GM21528 (cell line): Measurements from ENCODE around the gene AP3D1.

Experiments
- ATAC-seq: cut with Tn5 transposase; IDR thresholded peaks from one replicate; pipeline ENCODE4 v1.9.1; 2021; ENCODE audit warnings: mild to moderate bottlenecking, moderate library complexity; ENCODE audit not compliant: unreplicated experiment, low FRiP score

AP3D1 gene

DNA sequence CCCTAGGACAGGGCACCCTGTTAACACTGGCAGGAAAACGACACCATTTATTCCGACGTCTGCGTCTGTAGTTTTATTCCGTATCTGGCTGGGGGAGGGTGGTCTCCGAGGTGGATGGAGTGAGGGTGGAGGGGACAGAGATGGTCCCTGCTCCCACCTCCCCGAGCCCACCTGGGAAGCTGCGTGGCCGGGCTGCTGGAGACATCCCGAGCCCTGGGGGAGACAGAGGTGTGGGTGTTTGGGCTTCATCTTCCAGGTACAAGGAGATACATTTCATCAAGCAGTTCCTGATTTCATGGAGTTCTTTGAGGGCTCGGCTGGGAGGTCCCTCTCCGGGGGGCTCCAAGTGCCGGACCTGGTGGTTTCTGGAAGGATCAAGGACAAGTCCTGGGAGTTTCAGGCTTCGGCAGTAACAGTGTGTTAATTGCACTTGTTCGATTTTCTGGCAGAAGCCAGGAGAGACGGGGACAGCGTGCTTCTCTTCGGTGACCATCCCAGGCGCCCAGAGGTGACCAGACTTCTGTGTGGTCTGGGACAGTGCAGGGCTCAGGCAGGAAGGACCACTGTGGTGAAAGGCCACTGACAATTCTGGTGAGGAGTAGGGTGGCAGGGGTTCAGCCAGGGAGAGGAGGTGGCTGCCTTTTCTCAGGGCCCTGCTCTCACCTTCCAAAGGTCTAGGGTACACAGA lies 80.2 kb downstream of the AP3D1 start:
- no peak for ATAC-seq

DNA sequence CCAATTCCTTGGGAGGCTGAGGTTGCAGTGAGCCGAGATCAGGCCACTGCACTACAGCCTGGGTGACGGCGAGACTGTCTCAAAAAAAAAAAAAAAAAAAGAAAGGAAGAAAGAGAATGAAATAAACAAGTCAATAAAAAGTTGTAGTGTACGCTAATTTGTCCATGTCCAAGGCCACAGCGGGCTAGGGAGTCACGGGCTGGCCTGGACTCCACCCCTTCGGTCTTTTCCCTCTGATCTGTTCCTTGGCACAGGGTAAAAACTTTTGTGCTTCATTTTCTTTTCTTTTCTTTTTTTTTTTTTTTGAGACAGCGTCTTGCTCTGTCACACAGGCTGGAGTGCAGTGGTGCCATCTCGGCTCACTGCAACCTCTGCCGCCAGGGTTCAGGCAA lies 80.9 kb downstream of the AP3D1 start:
- no peak for ATAC-seq

DNA sequence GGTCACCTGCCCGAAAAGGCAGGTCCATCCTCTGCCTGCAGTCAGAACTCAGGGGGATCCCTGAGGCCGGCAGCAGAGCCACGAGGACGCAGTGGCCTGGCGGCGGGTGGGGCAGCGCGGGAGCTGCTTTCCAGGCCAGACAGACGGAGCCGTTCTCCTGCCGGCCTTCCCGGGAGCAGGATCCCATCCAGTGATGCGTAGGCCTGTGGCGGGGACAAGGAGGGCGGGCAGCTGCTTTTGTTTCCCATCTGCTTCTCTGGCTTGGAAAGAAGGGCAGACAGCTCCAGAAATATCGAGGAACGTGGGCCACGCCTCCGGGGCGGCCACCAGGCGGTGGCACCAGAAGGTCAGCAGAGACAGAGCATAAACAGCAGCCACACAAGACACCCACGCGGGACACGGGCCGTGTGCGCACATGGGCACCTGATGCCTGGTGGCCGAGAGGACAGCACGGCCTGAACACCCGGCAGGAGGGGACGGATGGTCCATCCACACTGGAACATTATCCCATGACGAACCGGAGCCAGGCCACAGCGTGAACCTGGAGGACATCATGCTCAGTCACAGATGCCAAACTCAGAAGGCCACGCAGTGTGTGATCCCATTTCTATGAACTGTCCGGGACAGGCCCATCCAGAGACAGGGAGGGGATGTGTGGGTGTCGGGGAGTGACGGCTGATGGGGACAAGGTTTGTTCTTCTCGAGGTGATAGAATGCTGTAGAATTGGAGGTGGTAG lies 86.4 kb downstream of the AP3D1 start:
- ATAC-seq, result no peak

DNA sequence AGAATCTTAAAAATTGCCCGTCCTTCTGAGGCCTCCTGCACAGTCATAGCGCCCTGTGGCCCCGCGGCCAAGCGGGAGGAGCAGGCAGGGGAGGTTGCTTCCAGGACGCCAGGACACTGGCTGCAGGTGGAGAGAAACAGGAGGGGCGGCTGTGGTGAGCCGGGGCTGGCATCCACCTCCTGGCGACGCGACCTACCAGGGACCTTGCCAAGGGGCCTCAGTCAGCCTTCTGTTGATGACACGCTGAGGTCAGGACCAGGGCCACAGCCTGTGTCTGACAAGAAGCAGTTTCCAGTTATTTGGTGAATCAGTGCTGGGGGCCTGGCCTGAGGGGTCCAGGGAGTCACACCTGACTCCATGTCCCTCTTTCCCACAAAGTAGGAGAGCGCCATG lies 87.0 kb downstream of the AP3D1 start:
- ATAC-seq, result no peak

DNA sequence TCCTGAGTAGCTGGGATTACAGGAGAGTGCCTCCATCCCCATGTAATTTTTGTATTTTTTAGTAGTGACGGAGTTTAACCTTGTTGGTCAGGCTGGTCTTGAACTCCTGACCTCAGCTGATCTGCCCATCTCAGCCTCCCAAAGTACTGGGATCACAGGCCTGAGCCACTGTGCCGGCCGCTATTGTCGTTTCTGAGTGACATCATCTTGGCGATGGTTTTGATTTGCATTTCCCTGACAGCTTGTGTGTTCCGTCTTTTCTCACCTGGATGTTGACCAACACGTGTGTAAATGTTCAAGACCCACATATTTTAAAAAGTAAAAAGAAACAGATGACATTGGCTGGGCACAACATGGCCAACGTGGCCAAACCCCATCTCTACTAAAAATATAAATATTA lies 87.5 kb downstream of the AP3D1 start:
- no peak for ATAC-seq

DNA sequence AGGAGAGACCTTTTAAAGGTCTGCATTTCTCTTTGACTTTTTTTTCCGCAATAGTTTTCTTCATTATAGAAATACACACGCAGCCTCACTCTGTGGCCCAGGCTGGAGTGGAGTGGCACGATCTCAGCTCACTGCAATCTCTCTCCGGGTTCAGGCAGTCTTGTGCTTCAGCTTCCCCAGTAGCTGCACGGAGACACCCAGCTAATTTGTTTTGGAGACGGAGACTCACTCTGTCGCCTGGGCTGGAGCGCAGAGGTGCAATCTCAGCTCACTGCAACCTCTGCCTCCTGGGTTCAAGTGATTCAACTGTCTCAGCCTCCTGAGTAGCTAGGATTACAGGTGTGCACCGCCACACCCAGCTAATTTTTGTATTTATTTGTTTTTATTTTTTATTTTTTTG lies 88.6 kb downstream of the AP3D1 start:
- ATAC-seq, result no peak

DNA sequence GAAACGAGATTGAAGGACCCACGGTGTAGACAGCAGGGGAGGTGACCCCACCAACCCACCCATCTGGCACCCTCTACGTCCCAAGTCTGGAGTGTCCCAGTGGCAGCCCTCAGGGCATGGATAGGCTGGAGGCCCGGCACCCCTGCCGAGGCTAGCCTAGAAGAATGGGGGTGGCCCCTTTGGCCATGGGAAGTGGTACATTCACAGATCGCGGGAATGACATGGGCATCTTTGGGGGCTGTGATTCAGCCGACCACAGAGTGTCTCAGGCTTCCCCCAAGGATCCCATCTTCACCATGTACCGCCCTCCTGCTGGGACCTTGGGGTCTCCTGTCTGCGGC lies 89.0 kb downstream of the AP3D1 start:
- ATAC-seq, result no peak

DNA sequence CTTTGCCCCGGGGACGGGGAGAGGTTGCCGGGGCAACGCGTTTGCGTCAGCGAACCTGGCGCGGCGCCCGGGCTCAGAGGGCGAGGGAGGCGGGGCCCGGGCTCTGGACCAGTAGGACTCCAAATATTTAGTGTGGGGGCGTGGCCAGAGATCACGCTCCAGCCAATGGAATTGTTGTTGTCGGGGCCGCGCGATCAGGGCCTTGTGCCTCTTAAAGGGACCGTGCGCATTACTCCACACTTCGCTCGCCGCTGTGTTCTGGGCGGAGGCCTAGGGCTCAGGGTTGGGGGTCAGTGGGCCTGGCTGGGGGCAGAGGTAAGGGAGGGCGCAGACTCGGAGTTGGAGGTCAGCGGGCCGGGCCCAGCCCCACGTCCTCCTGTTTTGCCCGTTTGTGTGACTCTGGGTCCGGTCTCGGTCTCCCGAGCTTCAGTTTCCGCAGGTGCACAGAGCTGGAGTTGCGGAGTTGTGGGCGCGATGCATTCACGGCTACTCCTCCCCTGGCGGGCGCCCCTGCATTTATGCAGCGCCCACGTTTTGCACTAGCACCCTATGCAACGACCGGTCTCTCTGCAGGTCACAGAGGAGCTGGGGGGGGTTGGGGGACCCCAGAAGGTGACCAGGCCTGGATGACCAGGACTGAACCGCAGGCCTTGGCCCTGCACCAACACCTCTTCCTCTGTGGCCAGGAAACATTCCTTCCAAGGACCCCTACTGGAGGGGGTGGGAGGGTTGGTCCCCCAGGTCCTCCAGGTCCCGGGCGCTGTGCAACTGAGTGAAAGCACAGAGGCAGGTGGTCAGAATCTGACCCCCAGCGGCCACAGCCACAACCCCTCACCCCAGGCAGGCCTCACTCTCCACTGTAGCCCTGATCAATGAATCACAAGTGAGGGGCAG lies 89.6 kb downstream of the AP3D1 start:
- peak; percentile 71 for ATAC-seq

DNA sequence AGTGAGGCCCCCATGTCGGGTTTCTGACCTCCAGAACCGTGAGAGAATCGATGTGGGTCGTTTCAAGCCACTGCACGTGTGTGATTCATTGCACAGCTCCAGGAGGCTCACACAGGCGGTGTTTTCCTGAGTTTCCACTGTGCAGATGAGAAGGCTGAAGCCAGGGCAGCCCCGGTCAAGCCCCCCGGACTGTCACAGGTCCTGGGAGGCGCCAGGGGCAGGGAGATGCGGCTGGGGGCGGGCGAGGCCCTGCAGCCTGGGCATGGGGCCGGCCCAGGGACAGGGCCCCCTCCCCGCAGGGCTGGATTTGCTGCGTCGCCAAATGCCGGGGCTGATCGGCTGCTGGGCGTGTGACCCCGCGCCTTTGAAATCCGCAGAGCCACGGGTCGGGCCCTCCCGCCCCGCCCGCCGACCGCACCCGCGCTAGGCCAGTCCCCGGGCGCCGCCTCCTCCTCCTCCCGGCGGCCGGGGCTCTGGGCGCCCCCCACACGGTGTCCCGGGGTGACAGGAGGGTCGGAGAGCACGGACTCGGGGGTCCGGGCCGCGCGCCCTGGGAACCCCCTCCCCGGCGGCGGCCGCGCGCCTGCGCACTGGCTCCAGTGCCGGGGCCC lies 90.4 kb downstream of the AP3D1 start:
- ATAC-seq, result no peak

DNA sequence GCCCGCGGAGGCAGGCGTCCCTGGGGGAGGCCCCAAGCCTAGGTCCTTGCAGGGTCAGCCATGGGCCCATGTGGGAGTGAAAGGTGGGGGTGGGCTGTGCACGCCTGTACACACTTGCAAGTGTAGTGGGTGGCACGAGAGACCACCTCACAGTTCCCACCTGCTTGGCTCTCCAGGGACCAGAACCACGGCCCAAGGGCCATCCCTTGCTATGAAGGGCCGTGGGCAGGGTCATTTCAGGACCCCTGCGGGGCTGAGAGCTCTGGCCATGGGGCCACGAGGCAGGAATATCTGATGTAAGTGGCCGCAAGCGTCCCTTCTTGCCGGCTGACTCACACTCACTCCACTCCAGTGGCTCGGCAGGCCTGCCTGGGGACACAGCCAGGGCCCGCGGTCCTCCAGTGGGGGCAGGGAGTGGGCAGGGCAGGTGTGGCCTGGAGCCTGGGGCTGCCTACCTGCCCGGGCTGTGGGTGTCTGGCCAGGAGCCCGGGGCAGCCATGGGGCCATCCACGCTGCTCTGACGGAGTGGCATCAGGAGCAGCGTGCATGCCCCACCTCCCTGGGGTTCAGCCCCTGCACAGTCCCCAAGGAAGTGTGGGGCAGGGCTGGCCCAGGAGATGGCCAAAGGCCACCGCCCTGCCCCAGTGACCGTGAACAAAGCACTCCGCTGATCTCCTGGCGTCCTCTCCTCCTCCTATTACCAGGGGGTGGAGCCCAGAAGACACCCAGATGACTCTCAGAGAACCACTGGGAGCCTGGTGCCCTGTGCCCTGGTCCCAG lies 91.8 kb downstream of the AP3D1 start:
- ATAC-seq, result no peak

DNA sequence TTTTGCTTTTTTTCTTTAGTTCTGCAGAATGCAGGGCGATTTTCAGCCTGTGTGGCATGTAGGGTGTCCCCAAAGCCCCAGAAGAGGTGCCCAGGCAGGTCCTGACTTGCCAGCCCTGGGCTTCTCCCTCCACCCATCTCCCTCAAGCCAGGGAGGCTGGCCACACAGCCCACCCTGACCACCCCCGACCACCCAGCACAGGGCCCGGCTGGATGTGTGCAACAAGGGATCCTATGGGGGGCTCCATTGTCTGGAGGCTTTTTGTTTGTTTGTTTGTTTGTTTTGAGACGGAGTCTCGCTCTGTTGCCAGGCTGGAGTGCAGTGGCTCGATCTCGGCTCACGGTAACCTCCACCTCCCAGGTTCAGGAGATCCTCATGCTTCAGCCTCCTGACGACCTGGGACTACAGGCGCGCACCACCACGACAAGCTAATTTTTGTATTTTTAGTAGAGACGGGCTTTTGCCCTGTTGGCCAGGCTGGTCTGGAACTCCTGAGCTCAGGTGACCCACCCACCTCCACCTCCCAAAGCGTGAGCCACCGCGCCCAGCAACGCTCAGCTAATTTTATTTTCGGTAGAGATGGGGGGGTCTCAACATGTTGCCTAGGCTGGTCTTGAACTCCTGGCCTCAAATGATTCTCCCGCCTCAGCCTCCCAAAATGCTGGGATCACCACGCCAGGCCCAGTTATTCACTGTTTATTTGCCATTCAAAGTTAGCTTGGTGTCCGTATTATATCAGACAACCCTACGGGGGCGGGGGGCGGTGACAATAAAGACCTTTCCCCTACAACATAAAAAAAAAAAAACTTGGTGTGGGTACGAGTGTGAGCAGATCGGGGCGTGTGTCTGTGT lies 92.6 kb downstream of the AP3D1 start:
- ATAC-seq, result no peak

DNA sequence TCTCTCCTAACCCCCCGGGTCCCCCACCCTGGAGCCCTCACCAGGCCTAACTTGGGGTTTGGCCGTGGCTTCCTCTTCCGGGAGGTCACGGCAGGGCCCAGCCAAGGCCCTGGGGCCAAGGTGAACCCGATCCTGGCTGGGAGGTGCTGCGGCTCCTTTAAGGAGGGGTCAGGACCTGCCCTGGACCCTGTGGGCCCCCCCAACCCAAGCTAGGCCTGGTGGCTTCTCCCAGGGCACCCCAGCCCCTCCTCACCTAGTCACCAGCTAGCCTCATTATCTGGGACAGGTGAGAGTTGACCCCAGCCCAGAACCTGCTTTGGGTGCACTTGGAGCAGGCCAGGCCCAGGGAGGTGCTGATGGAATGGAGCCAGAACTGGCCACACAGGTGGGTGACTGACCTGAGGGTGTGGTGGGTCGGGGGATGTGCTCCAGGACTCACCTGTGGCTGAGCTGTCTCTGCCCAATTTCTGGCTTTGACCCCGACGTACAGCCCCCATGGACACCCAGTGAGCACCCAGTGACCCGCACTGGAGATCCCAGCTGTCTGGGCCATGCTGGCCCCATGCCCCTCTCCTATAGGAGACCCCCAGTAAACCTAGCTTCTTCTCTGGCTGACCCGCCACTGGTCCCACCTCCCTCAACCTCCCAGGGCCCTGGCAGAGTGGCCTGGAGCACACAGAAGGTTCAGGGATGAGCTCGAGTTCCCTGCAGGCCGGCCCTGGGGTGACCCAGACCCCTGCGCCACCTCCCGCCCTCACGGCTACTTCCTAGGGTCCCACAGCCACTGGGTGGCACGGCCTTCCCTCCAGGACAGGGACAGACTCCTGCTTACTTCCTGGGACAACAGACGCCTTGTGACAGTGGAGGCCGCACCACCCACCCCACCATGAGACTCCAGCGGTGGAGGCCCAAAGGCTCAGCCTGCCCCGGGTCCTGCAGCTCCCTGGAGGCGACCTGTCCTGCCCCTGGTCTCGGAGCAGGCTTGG lies 93.6 kb downstream of the AP3D1 start:
- ATAC-seq, result no peak

DNA sequence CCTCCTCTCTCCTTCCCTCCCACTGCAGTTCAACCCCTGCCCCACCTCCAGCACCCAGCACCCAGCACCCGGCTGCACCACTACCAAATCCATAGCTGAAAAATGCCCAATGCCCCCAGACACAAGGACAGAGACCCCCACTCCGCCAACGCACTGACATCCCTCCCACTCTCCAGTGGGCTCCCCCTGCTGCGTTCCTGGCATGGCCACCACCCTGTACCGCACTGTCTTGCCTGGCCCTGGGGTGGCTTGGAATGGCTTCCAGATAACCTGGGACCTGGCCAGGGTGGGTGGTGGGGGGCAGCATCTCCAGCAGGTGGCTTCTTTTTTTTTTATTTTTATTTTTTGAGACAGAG lies 94.6 kb downstream of the AP3D1 start:
- no peak for ATAC-seq

DNA sequence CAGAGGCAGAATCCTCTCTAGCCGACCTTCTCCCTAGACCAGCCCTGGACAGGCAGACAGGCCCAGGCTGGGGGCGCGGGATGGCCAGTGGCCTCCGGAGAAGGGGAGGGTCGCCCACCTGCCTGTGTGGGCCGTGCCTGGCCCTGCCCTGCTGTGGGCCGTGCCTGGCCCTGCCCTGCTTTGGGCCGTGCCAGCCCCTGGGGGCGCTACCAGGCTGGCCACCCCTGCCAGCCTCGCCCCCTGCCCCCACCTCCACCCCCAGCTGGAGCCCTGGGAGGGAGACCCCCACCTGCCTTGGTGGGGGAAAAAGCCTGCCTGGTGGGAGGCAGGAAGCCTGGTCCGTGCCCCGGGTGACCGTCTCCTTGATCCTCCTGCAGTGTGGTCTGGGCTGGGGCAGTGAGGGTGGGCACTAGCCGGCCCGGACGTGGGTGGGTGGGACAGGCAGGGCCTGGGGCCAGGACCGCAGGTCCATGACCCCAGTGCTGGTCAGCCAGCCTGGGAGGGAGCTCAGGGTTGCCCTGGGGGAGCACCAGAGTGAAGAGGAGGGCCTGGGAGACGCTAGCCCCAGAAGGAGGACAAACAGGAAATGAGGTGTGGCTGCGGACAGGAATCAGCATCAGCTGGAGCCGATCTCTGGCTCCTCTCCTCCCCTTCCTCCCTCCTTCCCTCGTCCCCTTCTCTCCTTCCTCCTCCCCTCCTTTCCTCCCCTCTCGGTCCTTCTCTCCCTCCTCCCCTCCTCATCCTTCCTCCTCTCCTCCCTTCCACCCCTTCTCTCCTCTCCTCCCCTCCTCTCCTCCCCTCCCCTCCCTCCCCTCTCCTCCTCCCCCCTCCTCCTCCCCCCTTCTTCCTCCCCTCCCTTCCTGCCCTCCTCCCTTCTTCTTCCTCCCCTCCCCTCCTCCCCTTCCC lies 95.2 kb downstream of the AP3D1 start:
- no peak for ATAC-seq

DNA sequence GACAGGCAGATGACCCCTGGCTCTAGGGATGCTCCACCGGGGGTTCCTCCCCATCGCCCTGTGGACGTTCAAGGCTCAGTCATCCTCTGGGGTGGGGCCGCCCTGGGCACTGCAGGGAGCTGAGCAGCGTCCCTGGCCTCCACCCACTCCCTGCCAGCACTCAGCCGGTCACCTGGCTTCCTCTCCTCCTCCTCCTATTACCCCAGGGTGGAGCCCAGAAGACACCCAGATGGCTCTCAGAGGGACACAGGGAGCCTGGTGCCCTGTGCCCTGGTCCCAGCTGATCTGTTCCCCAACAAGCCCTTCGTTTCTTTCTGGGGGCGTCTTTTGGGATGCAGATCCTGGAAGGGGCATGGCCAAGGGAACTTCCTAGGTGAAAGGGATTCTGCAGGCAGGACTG lies 96.6 kb downstream of the AP3D1 start:
- ATAC-seq, result no peak

DNA sequence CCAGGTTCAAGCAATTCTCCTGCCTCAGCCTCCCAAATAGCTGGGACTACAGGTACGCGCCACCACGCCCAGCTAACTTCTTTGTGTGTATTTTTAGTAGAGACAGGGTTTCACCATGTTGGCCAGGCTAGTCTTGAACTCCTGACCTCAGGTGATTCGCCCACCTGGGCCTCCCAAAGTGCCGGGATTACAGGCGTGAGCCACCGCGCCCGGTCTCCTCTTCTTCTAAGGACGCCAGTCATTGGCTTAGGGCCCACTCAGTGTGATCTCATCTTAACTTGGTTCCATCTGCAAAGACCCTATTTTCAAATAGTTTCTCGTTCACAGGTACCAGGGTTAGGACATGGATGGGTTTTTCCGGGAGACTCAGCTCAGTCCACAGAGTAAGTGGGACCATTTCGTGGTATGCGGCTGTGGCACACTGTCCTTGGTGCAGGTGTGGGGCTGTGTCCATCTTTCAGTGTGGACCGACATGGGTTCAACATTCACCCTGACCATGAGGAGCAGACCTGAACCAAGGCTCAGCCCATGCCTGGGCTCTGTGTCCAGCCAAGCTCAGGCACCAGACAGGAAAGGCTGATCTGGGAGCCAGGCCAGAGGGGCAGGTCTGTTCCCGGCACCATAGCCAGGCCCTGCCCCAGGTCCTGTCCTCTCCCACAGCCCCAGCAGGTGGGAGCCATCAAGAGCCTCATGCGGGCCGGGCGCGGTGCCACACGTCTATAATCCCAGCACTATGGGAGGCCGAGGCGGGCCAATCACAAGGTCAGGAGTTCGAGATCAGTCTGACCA lies 97.6 kb downstream of the AP3D1 start:
- no peak for ATAC-seq
